HL-60 (cell line): ENCODE results near the gene LFNG.

Source experiments
- DNase-seq, 2 experiments: peaks; one replicate each; pipeline ENCODE4 v3.0.0-alpha.2; 2010 to 2020; ENCODE audit warnings: low read depth in 1 of 2, low spot score in 1 of 2
- H3K27ac ChIP-seq: fragments of 250-450 bp; sonication (Bioruptor Pico); replicated peaks from 2 replicates; pipeline ENCODE4 v1.5.1; 2020; ENCODE audit warnings: mild to moderate bottlenecking, moderate library complexity
- H3K27me3 ChIP-seq: fragments of 250-450 bp; sonication (Bioruptor Pico); 2 replicates; pipeline ENCODE4 v1.5.1; 2021; ENCODE audit warnings: mild to moderate bottlenecking, moderate library complexity; ENCODE audit not compliant: insufficient read depth, poor library complexity, severe bottlenecking
- H3K4me3 ChIP-seq: replicated peaks from 2 replicates; pipeline ENCODE4 v1.5.1; 2011; ENCODE audit warnings: mild to moderate bottlenecking, control low read depth, low read length; ENCODE audit not compliant: insufficient read depth
- CTCF ChIP-seq: IDR thresholded peaks from one replicate; pipeline ENCODE4 v1.5.1; 2011; ENCODE audit warnings: low read length, control low read depth, inconsistent platforms; ENCODE audit not compliant: insufficient read depth
- GABPA ChIP-seq: IDR thresholded peaks from 2 replicates; pipeline ENCODE4 v1.6.1; 2012; ENCODE audit warnings: low read depth
- POLR2AphosphoS5 ChIP-seq: IDR thresholded peaks from 2 replicates; pipeline ENCODE4 v1.6.1; 2012; ENCODE audit warnings: low read depth
- REST ChIP-seq: IDR thresholded peaks from 2 replicates; pipeline ENCODE4 v1.6.1; 2012; ENCODE audit warnings: low read depth; ENCODE audit not compliant: insufficient replicate concordance
- SPI1 ChIP-seq: IDR thresholded peaks from 2 replicates; pipeline ENCODE4 v1.6.1; 2012; ENCODE audit warnings: low read depth, mild to moderate bottlenecking, borderline replicate concordance

Gene LFNG

GRCh38 chr7:2474813-2475677, 44.5 kb upstream of the LFNG start:
- TF ChIP-seq CTCF: no peak
- TF ChIP-seq GABPA: no peak
- no peak for TF ChIP-seq SPI1
- no peak for TF ChIP-seq REST
- no peak for TF ChIP-seq POLR2AphosphoS5
- DNase-seq: no peak
- Histone ChIP-seq H3K27ac (no peak overlapping the region), H3K4me3 (no peak overlapping the region), H3K27me3 (no peaks in the 10 kb centered on the region)

GRCh38 chr7:2475678-2476015, 43.9 kb upstream of the LFNG start:
- TF ChIP-seq GABPA (no peak), REST (no peak), POLR2AphosphoS5 (no peak), CTCF (no peak), SPI1 (no peak)
- DNase-seq: no peak
- H3K27me3 ChIP-seq: no peaks in the 10 kb centered on the region
- no peak overlapping the region for H3K4me3 ChIP-seq
- H3K27ac ChIP-seq: no peak overlapping the region

- no peak within 1 kb of the TSS for H3K27ac ChIP-seq
- DNase-seq: no peak
- TF ChIP-seq REST: no peak
- TF ChIP-seq GABPA: no peak
These were observed 43.3 kb upstream of the LFNG start, which contains the start of gene GRIFIN for GRCh38 chr7:2476298-2476697. Gene GRIFIN (minus strand): TSS chr7:2476398. CDS start chr7:2476383, 15 bp downstream.

More at GRCh38 chr7:2476298-2476697, 43.3 kb upstream of the LFNG start, which contains the start of gene GRIFIN:
- Histone ChIP-seq H3K27me3 (no peaks in the 10 kb centered on the region), H3K4me3 (no peak within 1 kb of the TSS)
